ENCODE results near the gene PLCXD3. TPM values are rescaled to one million over a fixed set of nuclear protein-coding genes. Genes with fewer than 3 reads are reported as not detected.

PLCXD3 gene
- total RNA-seq, 1 donor, result 17.7 TPM

DNA sequence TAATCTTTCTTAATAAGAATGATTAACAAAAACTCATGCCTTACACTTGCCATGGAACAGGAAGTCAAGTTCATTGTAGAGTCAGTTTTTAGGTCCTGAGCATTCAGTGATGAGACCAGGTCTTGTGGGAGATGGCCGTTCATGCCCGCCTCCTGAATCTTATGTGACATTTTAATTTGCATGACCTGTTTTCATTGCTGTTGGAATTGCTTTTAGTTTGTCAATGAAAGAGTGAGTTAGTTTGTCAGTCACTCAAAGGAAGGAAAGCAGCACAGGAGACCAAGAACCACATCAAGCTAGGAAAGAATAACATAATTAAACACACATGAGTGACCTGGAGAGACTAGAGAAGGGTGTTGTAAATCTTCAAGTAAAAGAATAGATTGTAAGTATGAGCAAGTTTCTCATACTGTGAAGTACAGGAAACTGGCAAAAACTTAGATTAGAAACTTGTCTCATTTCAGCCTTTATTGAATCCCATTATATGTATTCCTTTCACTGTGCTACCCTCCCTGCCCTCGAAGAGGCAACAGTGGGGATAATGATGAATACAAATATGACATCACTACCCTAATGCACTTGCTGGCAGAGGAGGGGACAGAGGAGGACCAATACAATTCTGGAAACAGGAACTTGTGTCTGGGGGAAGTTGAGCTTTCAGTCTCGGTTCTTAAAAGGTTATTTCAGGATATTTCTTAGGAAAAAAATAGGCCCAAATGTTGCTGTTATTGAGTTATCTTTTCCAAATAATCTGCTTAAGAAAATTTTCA is 232.7 kb downstream of the PLCXD3 start:
- H3K4me3 ChIP-seq (ENCODE audit: low read depth, low read length), result no peak overlapping the region
- TF ChIP-seq, protein P1, sequence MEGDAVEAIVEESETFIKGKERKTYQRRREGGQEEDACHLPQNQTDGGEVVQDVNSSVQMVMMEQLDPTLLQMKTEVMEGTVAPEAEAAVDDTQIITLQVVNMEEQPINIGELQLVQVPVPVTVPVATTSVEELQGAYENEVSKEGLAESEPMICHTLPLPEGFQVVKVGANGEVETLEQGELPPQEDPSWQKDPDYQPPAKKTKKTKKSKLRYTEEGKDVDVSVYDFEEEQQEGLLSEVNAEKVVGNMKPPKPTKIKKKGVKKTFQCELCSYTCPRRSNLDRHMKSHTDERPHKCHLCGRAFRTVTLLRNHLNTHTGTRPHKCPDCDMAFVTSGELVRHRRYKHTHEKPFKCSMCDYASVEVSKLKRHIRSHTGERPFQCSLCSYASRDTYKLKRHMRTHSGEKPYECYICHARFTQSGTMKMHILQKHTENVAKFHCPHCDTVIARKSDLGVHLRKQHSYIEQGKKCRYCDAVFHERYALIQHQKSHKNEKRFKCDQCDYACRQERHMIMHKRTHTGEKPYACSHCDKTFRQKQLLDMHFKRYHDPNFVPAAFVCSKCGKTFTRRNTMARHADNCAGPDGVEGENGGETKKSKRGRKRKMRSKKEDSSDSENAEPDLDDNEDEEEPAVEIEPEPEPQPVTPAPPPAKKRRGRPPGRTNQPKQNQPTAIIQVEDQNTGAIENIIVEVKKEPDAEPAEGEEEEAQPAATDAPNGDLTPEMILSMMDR (IDR thresholded peaks at IDR 0.05; ENCODE audit: insufficient read depth, low read length), result no peak
- no peak for DNase-seq (ENCODE audit: low read depth)

DNA sequence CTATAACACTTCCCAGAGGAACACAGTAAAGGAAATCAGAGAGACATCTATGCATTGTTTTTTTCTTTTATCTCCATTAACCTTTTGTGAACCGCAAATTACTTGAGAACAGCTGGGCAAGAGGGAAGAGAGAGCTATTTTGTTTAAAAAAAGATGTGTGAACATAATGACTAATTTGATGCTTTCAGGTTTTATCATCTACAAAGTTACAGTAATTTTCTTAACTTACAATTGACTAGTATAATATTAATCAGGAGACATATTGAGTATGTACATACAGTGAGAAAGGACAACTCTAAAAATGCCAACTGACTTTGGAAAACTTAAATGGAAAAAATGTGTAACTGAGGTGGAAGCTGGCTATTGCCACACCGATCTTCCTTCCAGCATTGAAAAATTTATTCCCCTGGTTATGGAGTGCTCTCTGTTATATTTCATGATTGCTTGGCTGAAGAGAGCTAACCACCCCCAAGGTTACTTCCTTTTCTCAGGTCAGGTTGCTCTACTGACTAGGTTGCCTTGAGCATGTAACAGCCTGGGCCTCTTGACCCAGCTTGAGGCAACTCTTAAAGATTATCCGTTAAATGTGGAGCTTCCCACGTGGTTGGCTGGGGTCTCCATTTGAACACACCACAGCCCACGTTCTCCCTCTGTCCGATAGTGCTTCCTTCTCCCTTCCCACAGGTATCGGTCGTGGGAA is 234.4 kb downstream of the PLCXD3 start:
- H3K4me3 ChIP-seq (ENCODE audit: low read depth, low read length), result no peak overlapping the region
- no peak for DNase-seq (ENCODE audit: low read depth)
- TF ChIP-seq, protein P1 (IDR thresholded peaks at IDR 0.05; ENCODE audit: insufficient read depth, low read length), result no peak

DNA sequence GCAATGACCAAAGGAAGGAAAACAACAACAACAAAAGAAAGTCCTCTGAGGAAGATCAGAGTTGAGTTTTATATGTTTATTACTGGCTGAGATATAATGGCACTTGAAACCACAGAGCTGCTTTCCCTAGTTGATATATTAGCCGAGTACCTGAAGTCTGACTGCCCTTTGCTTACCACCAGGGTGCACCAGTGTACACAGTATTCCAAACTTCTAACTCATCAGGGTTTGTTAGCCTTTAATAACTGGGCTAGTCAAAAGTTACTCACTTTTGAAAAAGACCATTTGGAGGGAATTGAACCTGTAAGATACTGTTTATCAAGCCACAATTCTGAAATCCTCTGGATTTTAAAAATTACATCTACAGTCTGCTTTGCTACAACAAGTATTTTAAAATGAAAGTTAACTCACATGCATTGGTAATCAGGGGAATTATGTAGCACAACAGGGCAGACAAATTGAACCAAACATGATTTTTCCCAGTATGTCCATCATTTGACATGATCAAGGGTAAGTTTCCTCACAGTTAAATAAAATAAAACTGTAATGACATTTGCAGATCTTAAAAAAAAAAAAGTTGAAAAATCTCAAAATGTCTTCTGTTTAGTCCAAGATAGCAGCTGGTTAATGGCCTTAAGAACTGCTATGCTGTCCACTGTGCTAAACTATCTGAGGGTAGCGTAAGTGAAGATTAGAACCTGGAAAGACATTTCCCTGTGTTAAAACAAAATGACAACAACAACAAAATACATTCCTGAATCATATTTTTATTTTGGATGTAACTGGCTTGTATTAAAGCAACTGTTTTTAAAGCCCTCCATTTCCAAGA is 239.8 kb downstream of the PLCXD3 start:
- H3K4me3 ChIP-seq (ENCODE audit: low read depth, low read length), result no peak overlapping the region
- peak; percentile 88 for DNase-seq (ENCODE audit: low read depth)
- TF ChIP-seq, protein P1 (IDR thresholded peaks at IDR 0.05; ENCODE audit: insufficient read depth, low read length), result peak; percentile 90

DNA sequence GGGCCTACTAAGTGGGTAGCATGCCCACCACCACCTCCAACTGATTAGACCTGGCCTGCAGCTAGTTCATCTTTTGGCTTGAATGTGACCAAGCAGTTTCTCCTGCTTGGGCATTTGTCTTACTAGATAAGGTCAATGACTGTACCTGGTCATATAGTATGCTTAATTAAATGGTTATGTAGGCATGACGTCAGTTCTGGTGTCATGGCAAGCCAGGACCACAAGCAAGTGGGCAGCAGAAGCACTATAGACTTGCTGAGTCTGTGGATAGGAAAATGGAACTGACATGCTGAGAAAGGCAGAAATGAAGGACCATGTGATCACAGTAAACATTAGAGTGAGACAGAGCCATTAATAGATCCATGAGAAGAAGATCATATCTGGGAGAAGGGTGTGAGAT is 241.5 kb downstream of the PLCXD3 start:
- TF ChIP-seq, protein P1 (IDR thresholded peaks at IDR 0.05; ENCODE audit: insufficient read depth, low read length), result no peak
- H3K4me3 ChIP-seq (ENCODE audit: low read depth, low read length), result no peak overlapping the region
- DNase-seq (ENCODE audit: low read depth), result no peak

DNA sequence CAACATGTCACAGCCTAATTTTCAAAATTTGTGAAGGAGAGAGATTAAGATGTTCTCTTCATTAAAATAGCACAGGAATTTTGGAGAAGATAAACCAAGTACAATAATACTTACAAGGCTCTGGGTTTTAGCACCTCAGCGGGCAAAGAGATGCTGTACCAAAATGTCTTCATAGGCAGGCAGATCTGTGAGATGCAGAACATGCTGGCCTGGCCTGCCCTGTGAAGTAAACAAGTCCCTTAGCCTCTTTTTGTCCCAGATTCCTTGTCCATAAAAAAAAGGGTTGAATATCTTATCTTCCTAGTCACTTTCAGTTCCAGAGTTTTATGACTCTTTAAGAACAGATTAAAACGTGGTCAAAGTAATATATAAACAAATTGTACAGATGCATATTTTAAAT is 244.0 kb downstream of the PLCXD3 start:
- no peak for DNase-seq (ENCODE audit: low read depth)
- H3K4me3 ChIP-seq (ENCODE audit: low read depth, low read length), result no peak overlapping the region
- TF ChIP-seq, protein P1 (IDR thresholded peaks at IDR 0.05; ENCODE audit: insufficient read depth, low read length), result no peak

DNA sequence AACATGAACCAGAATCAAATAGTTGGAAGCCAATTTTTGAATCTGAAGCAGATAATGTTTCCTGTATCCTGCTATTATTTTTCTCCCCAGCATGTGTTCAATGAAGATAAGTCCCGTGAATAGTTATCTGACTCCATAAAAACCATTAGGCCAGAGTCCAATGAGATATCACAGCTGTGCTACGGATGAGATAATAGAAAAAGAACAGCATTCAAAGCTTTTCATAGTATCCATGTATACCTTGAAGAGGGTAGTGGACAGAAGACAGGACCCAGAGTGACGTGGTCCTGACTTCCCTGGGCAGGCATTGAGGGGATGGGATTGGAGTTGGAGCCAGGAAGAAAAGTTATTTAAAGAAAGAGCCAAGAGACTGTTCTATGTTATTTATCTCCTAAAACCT is 246.4 kb downstream of the PLCXD3 start:
- TF ChIP-seq, protein P1 (IDR thresholded peaks at IDR 0.05; ENCODE audit: insufficient read depth, low read length), result no peak
- no peak overlapping the region for H3K4me3 ChIP-seq (ENCODE audit: low read depth, low read length)
- peak; percentile 77 for DNase-seq (ENCODE audit: low read depth)
